RKO (cell line): Measurements from ENCODE around the gene DENR.
"Not testable (repeated sequence)": the region's sequence is repeated elsewhere in the genome, so short reads cannot be mapped to it uniquely, and the experiment has no call there.

ENCODE experiments used
- DNase-seq: peaks from one replicate; pipeline ENCODE4 v3.0.0-alpha.2; 2016; ENCODE audit warnings: low spot score

The DENR gene

DNA sequence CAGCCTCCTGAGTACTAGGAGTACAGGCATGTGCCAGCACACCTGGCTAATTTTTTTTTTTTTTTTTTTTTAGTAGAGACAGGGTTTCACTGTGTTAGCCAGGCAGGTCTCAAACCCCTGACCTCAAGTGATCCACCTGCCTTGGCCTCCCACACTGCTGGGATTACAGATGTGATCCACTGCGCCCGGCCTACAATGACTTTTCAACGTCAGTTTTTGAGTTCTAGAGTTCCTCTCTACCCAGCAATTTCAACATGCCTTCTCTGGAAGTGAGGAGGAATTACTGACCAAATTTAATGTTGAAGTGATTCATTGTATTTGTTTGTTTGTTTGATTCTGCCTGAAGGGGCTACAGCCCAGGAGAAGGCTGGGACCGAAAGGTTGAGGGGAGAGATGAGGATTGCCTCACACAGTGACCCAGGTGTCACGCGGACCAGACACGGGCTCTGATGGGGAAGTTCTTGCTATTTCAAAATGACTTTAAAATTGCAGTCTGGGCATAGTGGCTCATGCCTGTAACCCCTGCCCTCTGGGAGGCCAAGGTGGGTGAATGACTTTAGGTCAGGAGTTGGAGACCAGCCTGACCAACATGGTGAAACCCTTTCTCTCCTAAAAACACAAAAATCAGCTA lies 8.6 kb upstream of the DENR start:
- no peak for DNase-seq

DNA sequence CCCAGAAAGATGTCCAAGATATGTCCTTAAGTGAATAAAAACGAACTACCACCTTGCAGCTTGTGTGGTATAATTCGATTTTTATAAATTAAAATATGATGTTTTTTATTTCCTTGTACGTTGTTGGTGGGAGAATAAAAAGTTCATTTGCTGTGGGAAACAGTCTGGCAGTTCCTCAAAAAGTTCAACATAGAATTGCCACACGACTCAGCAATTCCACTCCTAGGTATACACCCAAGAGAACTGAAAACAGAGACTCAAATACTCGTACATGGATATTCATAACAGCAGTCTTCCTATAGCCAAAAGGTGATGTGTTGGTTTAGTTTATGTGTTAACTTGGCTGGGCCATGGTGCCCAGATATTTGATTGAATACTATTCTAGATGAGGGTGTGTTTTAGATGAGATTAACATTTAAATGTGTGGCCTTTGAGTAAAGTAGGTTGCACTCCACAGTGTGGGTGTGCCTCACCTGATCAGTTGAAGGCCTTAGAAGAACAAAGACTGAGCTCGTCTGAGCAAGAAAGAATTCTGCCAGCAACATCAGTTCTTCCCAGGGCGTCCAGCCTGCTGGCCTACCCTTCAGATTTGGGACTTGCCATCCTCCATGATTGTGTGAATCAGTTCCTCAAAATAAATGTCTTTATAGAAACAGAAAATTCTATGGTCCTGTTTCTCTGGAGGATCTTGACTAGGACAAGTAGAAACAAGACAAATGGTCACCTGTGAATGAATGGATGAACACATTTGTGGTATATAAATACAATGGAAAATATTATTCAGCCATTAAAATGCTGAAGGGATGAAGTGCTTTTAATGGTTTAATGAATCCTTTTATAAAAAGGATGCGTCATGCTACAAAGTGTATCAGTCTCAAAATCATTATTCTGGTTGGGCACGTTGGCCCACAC lies 5.1 kb upstream of the DENR start:
- DNase-seq: no peak

DNA sequence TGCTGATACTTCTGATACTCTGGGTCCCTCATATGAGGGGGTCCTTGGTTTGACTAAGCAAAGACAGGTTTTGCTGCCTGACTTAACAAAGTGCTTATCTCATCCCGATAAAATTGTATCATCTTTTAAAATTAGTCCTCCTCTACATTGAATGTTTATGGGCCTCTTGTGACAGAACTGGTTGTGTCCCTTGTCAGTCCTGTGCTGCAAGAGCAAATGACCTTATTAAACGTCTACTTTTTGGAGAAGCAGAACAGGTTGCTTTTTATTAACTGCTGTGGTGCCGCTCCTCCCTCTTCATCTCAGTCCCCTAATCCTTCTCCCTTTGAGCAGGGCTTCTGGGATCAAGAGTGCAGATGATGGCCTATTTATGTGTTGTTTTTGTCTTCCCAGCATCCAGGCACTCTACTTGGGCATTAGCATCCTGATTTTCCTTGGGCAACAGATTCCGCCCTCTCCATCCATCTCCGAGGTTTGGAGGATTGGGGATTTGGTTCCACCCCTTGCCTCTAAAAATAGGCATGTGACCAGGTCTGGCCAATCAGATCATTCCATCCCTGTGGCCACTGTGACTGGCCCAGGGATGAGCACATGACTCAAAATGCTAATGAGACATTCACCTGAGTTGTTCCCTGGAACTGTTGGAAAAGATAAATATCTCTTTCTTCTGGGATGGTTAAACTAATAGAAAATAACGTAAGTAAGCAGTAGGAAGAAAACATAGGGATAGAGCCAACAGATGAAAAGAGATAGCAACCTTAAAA lies 2.9 kb upstream of the DENR start:
- no peak for DNase-seq

DNA sequence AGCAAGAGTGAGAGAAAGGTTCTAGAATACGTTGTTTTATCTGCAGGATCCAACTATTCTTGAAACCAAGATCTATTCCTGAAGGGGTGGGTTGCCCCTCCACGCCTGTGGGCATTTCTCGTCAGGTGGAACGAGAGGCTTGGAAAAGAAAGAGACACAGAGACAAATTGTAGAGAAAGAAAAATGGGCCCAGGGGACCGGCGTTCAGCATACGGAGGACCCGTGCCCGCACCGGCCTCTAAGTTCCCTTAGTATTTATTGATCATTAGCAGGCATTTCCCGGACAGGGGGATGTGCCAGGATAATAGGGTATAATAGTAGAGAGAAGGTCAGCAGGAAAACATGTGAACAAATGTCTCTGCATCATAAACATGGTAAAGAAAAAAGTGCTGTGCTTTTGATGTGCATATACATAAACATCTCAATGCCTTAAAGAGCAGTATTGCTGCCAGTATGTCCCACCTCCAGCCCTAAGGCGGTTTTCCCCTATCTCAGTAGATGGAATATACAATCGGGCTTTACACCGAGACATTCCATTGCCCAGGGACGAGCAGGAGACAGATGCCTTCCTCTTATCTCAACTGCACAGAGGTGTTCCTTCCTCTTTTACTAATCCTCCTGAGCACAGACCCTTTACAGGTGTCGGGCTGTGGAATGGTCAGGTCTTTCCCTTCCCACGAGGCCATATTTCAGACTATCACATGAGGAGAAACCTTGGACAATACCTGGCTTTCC lies 1.7 kb upstream of the DENR start:
- DNase-seq: not testable (repeated sequence)

DNA sequence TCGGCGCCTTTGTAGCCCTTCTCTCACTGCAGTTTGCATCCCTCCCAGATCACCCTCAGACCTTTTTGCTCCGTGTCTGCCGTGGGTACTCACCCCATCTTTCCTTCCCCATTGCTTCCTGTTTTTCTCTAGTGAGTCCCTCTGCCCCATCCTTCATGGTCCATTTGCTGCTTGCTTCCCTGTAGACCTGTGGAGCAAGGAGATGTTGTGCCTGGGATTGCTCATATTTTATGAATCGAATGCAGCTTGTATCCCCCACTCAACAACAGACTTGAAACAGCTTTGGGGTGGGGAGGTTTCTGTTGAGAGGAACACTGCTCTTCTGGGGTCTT lies 661 bp downstream of the DENR start:
- peak; percentile 35 for DNase-seq

DNA sequence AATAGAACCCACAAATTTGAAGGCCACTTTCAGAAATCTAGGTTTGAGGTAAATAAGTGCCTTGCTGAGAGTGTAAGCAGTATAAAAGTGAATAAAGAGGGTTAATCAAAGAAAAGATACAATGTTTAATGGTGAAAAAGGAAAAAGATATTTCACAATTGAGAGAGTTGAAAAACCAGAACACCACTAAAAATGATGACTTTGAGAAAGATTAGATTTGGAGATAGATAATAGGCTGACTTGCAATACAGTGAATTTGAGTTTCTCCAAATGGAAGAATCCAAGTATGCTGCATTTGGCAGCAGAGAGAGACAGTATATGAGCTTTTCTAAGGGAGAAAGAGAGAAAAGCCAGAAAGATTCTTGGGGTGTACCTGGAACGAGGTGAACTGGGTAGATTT lies 2.2 kb downstream of the DENR start:
- DNase-seq: no peak

DNA sequence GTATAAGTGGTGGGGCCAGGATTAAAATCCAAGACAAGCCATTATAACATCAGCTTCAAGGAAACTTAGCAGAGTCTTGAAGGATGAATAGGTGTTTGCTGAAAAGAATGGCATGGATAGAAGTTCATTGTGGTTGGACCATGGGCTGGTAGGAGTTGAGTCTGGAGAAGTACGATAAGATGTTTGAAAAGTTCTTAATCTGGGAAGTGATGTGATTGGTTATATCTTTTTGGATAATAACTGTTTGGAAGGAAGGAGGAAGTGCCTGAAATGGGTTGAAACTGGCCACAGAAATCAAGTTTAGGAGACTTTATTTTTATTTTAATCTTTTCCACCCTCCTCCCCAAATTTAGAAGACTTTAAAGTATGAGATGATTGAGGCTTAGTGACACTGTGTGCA lies 4.9 kb downstream of the DENR start:
- no peak for DNase-seq

DNA sequence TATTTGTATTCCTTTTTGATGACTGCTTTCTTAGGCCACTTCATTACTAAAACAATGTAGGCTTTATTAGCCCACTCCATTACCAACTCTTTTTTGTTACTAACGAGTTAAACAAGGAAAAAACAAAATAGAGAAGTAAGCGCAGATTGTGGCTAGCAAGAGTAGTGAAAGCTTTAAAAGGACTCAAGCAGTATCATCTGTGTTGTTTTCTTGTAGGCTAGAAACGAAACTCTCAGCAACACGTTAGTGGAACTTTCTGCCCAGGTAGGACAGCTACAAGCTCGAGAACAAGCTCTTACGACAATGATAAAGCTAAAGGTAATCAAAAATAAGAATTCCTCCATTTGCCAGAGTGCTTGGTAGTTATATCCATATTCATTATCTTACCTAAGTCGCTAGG lies 32.9 kb downstream of the DENR start:
- no peak for DNase-seq

DNA sequence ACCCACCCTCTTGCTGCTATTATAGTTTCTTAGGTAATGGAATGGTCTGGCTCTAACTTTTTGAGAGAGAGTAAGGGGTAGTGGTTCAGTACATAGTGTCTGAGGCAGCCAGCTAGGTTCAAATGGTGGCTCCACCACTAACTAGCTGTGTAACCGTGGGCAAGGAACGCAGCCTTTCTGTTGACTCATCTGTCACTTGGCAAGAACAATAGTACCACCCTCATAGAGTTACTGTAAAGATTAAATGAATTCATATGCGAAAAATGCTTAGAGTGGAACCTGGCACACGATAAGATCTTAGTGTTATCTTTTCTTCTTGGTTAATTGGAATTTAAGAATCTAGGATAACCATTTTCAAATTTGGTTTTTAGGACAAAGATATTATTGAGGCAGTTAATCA lies 35.8 kb downstream of the DENR start:
- no peak for DNase-seq

DNA sequence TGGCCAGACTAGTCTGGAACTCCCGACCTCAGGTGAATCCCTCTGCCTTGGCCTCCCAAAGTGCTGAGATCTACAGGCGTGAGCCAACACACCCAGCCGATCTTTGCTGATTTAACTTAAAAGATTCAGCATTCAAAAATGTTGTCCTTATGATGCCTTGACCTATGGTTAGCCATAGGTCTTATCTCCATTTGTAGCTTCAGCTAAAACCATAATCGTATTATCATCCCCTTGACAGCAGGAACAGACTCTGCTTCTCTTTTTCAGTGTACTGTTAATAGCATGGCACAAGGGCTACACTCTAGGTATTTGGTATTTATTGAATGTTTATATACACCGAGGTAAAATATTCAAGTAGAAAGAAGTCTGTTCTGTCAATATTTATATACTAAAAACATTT lies 37.0 kb downstream of the DENR start:
- DNase-seq: no peak

DNA sequence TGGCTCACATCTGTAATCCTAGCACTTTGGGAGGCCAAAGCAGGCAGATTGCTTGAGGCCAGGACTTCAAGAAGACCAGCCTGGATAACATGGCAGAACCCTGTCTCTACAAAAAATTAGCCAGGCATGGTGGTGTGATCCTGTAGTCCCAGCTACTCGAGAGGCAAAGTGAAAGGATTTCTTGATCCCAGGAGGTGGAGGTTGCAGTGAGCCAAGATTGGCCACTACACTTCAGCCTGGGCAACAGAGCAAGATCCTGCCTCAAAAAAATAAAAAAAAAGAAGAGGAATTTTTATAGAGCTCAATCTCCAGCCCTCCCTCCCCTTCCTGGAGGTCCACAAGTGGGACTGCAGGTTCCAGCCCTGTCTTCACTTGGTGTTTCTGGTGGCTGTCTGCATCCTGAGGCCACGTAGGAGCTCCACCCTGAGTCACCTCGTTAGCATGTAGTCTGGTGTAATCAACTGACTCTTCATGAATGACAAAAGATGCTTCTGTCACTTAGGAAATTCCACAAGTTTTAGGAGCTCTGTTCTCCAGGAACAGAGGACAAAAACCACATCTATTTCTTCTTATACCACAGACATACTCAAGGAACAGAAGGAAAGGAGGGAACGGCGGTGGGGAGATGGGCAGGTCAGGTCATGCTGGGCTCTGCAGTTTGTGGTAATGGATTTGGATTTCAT lies 37.9 kb downstream of the DENR start:
- no peak for DNase-seq

DNA sequence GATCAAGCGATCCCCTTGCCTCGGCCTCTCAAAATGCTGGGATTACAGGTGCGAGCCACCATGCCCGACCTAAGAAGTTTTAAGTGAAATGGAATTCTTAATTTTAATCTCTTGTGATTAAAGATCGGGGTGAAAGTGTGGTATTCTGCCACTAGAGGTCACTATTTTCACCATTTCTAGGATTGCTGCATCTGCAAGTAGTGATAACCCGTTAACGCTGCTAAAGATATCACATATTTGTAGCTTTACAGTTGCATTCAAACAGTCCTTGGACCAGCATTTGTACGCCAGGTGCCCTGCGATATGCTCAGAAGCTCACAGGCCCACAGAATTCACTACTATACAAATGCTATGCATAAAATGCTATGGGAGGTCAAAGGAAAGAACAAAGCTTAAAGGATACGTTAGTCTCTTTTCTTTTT lies 41.1 kb downstream of the DENR start:
- DNase-seq: peak; percentile 75

DNA sequence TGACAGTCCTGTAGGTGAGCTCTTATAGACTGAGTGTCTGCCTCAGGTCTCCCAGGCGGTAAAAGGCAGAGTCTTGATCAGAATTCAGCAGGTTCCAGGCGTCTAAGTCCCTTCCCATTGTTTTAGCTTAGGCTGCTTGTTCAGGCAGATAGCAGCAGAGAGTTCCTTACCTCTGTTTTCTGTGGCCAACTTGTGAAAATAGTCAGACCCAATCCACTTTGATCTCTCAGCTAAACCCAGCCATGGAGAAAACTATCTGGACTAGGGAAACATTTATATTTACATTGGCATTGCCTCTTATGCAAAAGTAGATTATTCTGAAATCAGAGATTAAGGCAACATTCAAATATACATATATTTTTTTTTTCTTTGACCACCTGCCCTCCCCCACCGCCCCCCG lies 43.2 kb downstream of the DENR start:
- no peak for DNase-seq

DNA sequence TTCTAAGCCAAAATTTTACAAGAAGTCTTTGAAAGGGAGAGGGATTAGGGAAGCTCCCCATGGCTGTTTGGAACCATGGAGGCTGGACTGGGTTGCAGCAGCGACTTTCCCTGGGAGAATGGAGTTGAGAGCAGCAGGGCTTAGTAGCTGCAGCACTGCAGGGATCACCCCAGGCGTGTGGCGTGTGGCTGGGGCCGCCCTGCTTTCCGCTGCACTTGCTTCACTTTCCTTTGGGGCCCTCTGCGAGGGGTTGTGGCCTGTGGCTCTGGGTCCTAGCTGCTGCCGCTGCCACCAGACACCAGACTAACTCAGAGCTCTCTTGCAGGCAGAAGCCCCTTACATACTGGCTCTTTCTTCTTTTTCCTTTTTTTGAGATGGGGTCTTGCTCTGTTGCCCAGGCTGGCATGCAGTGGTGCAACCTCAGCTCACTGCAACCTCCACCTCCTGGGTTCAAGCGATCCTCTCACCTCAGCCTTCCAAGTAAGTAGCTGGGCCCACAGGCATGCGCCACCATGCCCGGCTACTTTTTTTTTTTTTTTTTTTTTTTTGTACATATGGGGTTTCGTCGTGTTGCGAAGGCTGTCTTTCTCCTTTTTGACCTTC lies 47.1 kb downstream of the DENR start:
- DNase-seq: no peak

DNA sequence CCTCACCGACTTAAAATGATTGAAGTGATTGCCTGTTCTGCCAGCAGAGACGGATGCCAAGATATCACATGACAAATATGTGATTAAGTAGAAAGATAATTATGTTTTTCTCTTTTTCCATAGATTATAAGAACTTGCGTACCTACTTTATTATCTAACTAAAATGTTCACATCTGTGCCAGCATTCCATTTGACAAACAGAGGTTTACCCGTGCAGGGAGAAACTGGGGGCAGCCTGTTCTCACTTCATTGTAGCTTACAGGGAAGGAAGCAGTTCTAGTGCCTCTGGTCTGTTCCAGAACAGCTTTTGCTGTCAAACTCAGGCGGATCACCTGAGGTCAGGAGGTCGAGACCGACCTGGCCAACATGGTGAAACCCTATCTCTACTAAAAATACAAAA lies 51.3 kb downstream of the DENR start:
- DNase-seq: no peak

DNA sequence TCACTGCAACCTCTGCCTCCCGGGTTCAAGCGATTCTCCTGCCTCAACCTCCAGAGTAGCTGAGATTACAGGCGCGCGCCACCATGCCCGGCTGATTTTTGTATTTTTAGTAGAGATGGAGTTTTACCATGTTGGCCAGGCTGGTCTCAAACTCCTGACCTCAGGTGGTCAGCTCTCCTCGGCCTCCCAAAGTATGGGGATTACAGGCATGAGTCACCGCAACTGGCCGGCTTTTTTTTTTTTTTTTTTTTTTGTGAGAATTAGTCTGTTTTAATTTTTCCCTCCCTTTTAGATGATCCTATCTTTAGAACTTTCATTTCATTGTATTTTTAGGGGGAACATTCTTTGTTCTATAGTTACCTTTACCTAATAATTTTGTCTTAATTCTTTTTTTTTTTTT lies 52.3 kb downstream of the DENR start:
- DNase-seq: not testable (repeated sequence)

DNA sequence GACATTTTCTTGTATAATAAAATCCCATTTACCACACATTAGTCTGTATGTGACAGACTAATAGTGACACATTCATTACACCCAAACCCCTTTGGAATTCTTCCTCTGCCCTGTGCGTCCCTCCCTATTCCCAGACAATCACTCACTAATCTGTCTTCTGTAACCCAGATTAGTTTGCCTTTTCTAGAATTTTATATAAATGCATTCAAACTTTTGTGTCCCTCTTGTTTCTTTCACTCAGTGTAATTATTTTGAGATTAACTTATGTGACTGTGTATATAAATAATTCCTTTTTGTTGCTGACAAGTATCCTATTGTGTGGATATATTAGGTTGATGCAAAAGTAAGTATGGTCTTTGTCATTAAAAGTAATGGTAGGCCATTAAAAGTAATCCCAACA lies 55.0 kb downstream of the DENR start:
- no peak for DNase-seq

DNA sequence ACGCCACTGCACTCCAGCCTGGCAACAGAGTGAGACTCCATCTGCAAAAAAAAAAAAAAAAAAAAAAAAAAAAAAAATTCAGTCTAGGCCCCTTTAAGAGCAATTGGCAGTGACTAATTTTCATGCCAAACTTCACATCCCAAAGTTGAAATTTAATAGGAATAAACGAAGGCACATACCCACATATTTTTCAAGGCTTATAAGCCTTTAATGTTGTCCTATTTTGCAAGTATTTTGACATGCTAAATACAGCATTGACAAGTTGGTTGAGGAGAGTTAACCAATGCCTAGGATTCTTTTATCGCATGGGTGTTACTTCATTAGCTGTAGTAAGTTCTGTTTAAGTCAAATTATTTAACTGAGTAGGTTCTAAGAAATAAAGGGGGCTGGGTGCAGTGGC lies 59.2 kb downstream of the DENR start:
- no peak for DNase-seq

DNA sequence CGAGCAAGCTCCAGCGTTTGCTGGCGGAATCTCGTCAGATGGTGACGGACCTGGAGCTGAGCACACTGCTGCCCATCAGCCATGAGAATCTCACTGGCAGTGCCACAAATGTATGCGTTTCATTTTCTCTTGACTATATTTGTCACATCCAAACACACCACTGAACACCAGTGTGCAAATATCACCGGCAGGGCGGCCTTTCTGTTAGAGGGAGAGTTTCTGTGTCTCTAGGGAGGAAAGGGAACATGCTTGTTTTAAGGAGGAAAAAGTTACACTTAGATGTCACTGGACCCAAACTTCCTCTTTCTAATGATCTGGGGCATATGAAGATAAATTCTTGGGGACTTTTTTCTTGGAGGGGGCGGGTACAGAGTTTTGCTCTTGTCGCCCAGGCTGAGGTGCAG lies 60.7 kb downstream of the DENR start:
- no peak for DNase-seq

DNA sequence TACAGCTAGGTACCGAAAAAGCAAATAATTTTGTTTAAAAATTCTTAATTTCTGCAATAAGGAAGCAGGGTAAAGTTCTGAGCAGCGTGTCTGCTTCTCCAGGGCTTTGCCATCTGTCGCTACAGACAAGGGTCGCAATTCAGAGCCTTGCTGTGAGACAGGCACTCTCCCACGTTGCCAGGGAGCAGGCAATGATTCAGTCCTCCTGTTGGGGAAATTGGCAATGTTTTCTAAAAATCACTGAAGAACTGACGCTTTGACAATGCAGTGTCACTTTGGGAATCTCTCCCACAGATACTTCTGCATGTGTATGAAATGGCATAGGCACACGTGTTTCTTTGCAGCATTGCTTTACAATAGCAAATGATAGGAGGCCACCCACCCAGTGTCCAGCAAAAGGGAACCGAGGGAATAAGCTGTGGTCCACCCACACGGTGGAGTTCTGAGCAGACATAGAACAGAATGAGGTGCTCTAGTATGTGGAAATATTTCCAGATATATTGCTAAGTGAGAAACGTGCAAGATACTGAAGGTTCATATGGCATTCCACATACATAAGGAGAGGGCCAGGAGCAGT lies 66.7 kb downstream of the DENR start:
- no peak for DNase-seq

DNA sequence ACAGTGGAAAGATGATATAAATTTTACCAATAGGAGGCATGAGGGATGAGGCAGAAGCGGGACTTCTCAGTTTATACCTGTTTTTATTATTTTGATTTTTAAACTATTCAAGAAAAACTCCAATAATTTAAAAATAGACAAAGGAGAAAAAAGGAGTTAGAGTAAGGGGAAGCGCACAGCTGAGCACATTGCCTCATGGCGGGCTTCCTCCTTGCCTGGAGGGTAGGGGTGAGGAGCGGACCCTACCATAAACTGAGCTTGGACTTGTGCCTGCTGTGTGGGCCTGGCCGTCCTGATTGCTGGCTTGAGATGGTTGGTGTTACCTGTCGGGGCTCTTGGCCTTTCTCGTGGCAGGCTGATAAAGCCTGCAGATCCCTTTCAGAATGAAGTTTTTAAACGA lies 67.5 kb downstream of the DENR start:
- no peak for DNase-seq
